IMR-90 (cell line): ENCODE results near the gene BZW2. TPM values are rescaled to one million over a fixed set of nuclear protein-coding genes. Genes with fewer than 3 reads are reported as not detected.
A peak's percentile ranks its signal among the peaks of the same experiment; 100 is the strongest.

ENCODE experiments used
- ATAC-seq: fragments of 200-7000 bp; cut with Tn5 transposase; 2 replicates; pipeline ENCODE4 v1.9.1; 2020; ENCODE audit warnings: low read depth, mild to moderate bottlenecking, moderate library complexity
- BruUV-seq: library from RNA; stranded (reverse); fragments of 400-500 nt; replicated peaks from 2 replicates; lab custom pipeline; 2021; lab: Mats Ljungman, UMichigan
- CTCF ChIA-PET: fragments of 300-600 bp; formaldehyde crosslinking; extraction: SDS; loops from one replicate; lab custom pipeline; 2021; ENCODE audit warnings: antibody characterized with exemption; lab: Yijun Ruan, JAX
- POLR2A ChIA-PET: fragments of 300-600 bp; sonication (Branson Sonifier 250); formaldehyde crosslinking; loops from one replicate; lab custom pipeline; 2022; ENCODE audit warnings: antibody characterized with exemption; ENCODE audit not compliant: unreplicated experiment; lab: Charles Lee
- DNase-seq: peaks from one replicate; pipeline ENCODE4 v3.0.0; 2013
- H2AFZ ChIP-seq: replicated peaks from 2 replicates; pipeline ENCODE3; 2013; ENCODE audit warnings: low read length, mild to moderate bottlenecking; ENCODE audit not compliant: poor library complexity
- H2AK5ac ChIP-seq: 2 replicates; pipeline ENCODE4 v1.6.1; 2013; ENCODE audit warnings: low read depth, low read length, inconsistent platforms
- H2AK9ac ChIP-seq: replicated peaks from 2 replicates; pipeline ENCODE3; 2013; ENCODE audit warnings: mild to moderate bottlenecking, low read depth, low read length, moderate library complexity; ENCODE audit not compliant: poor library complexity
- H2BK120ac ChIP-seq: 2 replicates; pipeline ENCODE4 v1.6.1; 2013; ENCODE audit warnings: low read depth, low read length, inconsistent platforms
- H2BK15ac ChIP-seq: 3 replicates; pipeline ENCODE4 v1.6.1; 2013; ENCODE audit warnings: low read depth, low read length, inconsistent platforms
- H2BK20ac ChIP-seq: 2 replicates; pipeline ENCODE4 v1.6.1; 2013; ENCODE audit warnings: low read depth, mild to moderate bottlenecking, inconsistent platforms, low read length, moderate library complexity
- H2BK5ac ChIP-seq: 2 replicates; pipeline ENCODE4 v1.6.1; 2013; ENCODE audit warnings: mild to moderate bottlenecking, low read depth, low read length, inconsistent platforms; ENCODE audit not compliant: poor library complexity, severe bottlenecking
- H3K14ac ChIP-seq: replicated peaks from 2 replicates; pipeline ENCODE4 v1.6.1; 2013; ENCODE audit warnings: low read depth, low read length, inconsistent platforms
- H3K18ac ChIP-seq: 2 replicates; pipeline ENCODE4 v1.6.1; 2013; ENCODE audit warnings: low read depth, low read length, control low read depth
- H3K23ac ChIP-seq: 2 replicates; pipeline ENCODE4 v1.6.1; 2013; ENCODE audit warnings: low read depth, low read length, inconsistent platforms
- H3K27ac ChIP-seq: 2 replicates; pipeline ENCODE4 v1.5.1; 2013; ENCODE audit warnings: mild to moderate bottlenecking, control low read depth, low read length; ENCODE audit not compliant: insufficient read depth
- H3K27me3 ChIP-seq: 2 replicates; pipeline ENCODE4 v1.6.1; 2013; ENCODE audit warnings: low read length; ENCODE audit not compliant: control insufficient read depth, insufficient read depth
- H3K36me3 ChIP-seq: 2 replicates; pipeline ENCODE4 v1.6.1; 2013; ENCODE audit warnings: low read length, mixed read lengths; ENCODE audit not compliant: control insufficient read depth, insufficient read depth
- H3K4ac ChIP-seq: 2 replicates; pipeline ENCODE4 v1.6.1; 2013; ENCODE audit warnings: low read depth, low read length, inconsistent platforms
- H3K4me1 ChIP-seq: 2 replicates; pipeline ENCODE4 v1.6.1; 2013; ENCODE audit warnings: low read length, mixed read lengths; ENCODE audit not compliant: control insufficient read depth, insufficient read depth
- H3K4me2 ChIP-seq: 2 replicates; pipeline ENCODE4 v1.6.1; 2013; ENCODE audit warnings: low read depth, mild to moderate bottlenecking, control low read depth, low read length, moderate library complexity
- H3K4me3 ChIP-seq: 2 replicates; pipeline ENCODE4 v1.5.1; 2013; ENCODE audit warnings: low read depth, mild to moderate bottlenecking, control low read depth, low read length, moderate library complexity; ENCODE audit not compliant: insufficient read depth
- H3K56ac ChIP-seq: 2 replicates; pipeline ENCODE4 v1.6.1; 2013; ENCODE audit warnings: low read length, inconsistent platforms; ENCODE audit not compliant: insufficient read depth; ENCODE audit errors: extremely low read depth
- H3K79me1 ChIP-seq, 2 experiments: 2 replicates each; pipeline ENCODE4 v1.6.1; 2013; ENCODE audit warnings: low read length in 2 of 2, inconsistent platforms in 1 of 2, low read depth in 1 of 2
- H3K9ac ChIP-seq: 2 replicates; pipeline ENCODE4 v1.6.1; 2013; ENCODE audit warnings: low read depth, low read length, control low read depth
- H3K9me1 ChIP-seq: 2 replicates; pipeline ENCODE4 v1.6.1; 2013; ENCODE audit warnings: low read length, inconsistent platforms; ENCODE audit not compliant: insufficient read depth
- H3K9me3 ChIP-seq: 2 replicates; pipeline ENCODE4 v1.6.1; 2013; ENCODE audit warnings: low read length; ENCODE audit not compliant: control insufficient read depth, insufficient read depth
- H4K20me1 ChIP-seq: 2 replicates; pipeline ENCODE4 v1.6.1; 2013; ENCODE audit warnings: low read length, inconsistent platforms; ENCODE audit not compliant: insufficient read depth
- H4K5ac ChIP-seq: 2 replicates; pipeline ENCODE4 v1.6.1; 2013; ENCODE audit warnings: mild to moderate bottlenecking, low read depth, low read length, control low read depth
- H4K8ac ChIP-seq, 2 experiments: 2 replicates each; pipeline ENCODE4 v1.6.1; 2013; ENCODE audit warnings: low read depth in 2 of 2, low read length in 2 of 2, control low read depth in 1 of 2, inconsistent platforms in 1 of 2
- H4K91ac ChIP-seq: 2 replicates; pipeline ENCODE4 v1.6.1; 2013; ENCODE audit warnings: low read depth, low read length, inconsistent platforms; ENCODE audit not compliant: insufficient read depth
- FOS ChIP-seq: fragments of 150-350 bp; IDR thresholded peaks from 2 replicates; pipeline ENCODE4 v1.6.1; 2016; ENCODE audit warnings: low read depth, low read length
- MAFK ChIP-seq: IDR thresholded peaks from 2 replicates; pipeline ENCODE4 v1.6.1; 2012; ENCODE audit warnings: low read depth, low read length, improper control_type of control experiment
- WGBS, 2 experiments: methylation state at CpG; one replicate each; pipeline versions ENCODE4 v1.1.5 to v1.1.7; 2013; ENCODE audit warnings: missing lambda C conversion rate in 2 of 2; ENCODE audit not compliant: insufficient read length in 1 of 2; ENCODE audit errors: extremely low coverage in 2 of 2; 5-methylcytosine and 5-hydroxymethylcytosine counted together
- dilution Hi-C: fragments of 300-500 bp; cut with HindIII; formaldehyde crosslinking; loops from one replicate; pipeline ENCODE4 v1.14.3; 2018; ENCODE audit warnings: low sequenced_read_pairs; ENCODE audit not compliant: unreplicated experiment
- in situ Hi-C: fragments of 300-500 bp; cut with MboI; formaldehyde crosslinking; loops from 3 replicates; pipeline ENCODE4 v1.14.3; 2019; ENCODE audit warnings: low sequenced_read_pairs, inconsistent platforms, mixed read lengths
- intact Hi-C: fragments of 100-400 bp; cut with micrococcal nuclease; formaldehyde crosslinking; loops from 2 replicates; pipeline ENCODE4 v1.10.0; 2022
- polyA plus RNA-seq, 3 experiments: library from polyadenylated mRNA; depleted of rRNA; stranded (reverse); fragments of >200 nt; gene quantifications; 2 replicates each; pipeline ENCODE4 v1.2.3, GENCODE V29; 2012; ENCODE audit warnings: low replicate concordance in 1 of 3
- total RNA-seq: library from RNA; depleted of rRNA; stranded (reverse); fragments of >200 nt; gene quantifications from 2 replicates; pipeline ENCODE4 v1.2.3, GENCODE V29; 2012

The BZW2 gene
- total and polyA plus RNA-seq, 2 of the 4 experiments (the other 2 are of a cell fraction), result 58.1 to 92.9 TPM

GRCh38 chr7:16616542-16616941, 29.4 kb upstream of the BZW2 start:
- in situ Hi-C loops, result loop anchor here (25.0 kb wide), 1 partner anchor 296 kb away; no protein-coding TSS in a partner anchor

More at GRCh38 chr7:16616542-16616941, 29.4 kb upstream of the BZW2 start:
- Histone ChIP-seq H4K8ac (no peak overlapping the region), H3K27ac (no peak overlapping the region), H3K23ac (no peak overlapping the region), H3K14ac (no peak overlapping the region), H2BK20ac (no peak overlapping the region), H3K79me1 (peaks cover 5 to 6% of the 10 kb centered on the region in 2 experiments; a peak in 3 of 4 replicates), H3K4me3 (no peak overlapping the region), H3K9ac (no peak overlapping the region), H2AK5ac (peak overlapping the region; percentile 27; the same call in 1 of the 2 replicates), H3K4me1 (peaks cover 5% of the 10 kb centered on the region), H3K56ac (no peak overlapping the region), H3K9me3 (no peaks in the 10 kb centered on the region), H3K27me3 (no peaks in the 10 kb centered on the region), H4K5ac (no peak overlapping the region), H3K9me1 (peaks cover 5% of the 10 kb centered on the region; the same call in 1 of the 2 replicates), H2AK9ac (no peak overlapping the region), H4K20me1 (no peaks in the 10 kb centered on the region), H3K4me2 (no peak overlapping the region), H2BK120ac (no peak overlapping the region), H2BK5ac (no peak overlapping the region), H4K91ac (no peak overlapping the region), H3K18ac (no peak overlapping the region), H3K36me3 (peaks cover 9% of the 10 kb centered on the region; the same call in 1 of the 2 replicates), H2AFZ (no peak overlapping the region), H2BK15ac (no peak overlapping the region), H3K4ac (no peak overlapping the region)
- intact Hi-C loops (no loop called here), dilution Hi-C loops (no loop called here)
- TF ChIP-seq MAFK, result no peak
- TF ChIP-seq FOS, result no peak
- no peak for ATAC-seq
- 80% methylated on average over 2 of the region's 18 CpGs; no CpG with 5 or more reads in 1 of the 2 experiments for WGBS, 2 experiments
- BruUV-seq, result no TSS peak
- CTCF ChIA-PET, result interaction anchor here (0.7 kb wide), 1 partner anchor 33 kb away, joined by 4 read pairs; no protein-coding TSS in a partner anchor
- POLR2A ChIA-PET, result no interaction called here
- DNase-seq, result no peak
